Suppressor macrophage (primary cell): ENCODE measurements around the gene BCLAF1.
A peak's percentile ranks its signal among the peaks of the same experiment; 100 is the strongest.
"Not testable (repeated sequence)": the region's sequence is repeated elsewhere in the genome, so short reads cannot be mapped to it uniquely, and the experiment has no call there.

ENCODE experiments used
- DNase-seq, 4 experiments: peaks; one replicate each; pipeline ENCODE4 v3.0.0-alpha.2; 2020 to 2022

BCLAF1 gene

GRCh38 chr6:136309729-136310311 is 20.2 kb upstream of the BCLAF1 start:
- DNase-seq = no peak

GRCh38 chr6:136309171-136309570 is 19.5 kb upstream of the BCLAF1 start:
- no peak for DNase-seq

GRCh38 chr6:136308469-136308868 is 18.8 kb upstream of the BCLAF1 start:
- not testable (repeated sequence) for DNase-seq

- DNase-seq = no peak
Observed at GRCh38 chr6:136307351-136307750, 17.7 kb upstream of the BCLAF1 start.

GRCh38 chr6:136306466-136306865 is 16.8 kb upstream of the BCLAF1 start:
- no peak for DNase-seq

- DNase-seq = no peak
Observed at GRCh38 chr6:136304410-136304809, 14.8 kb upstream of the BCLAF1 start.

- DNase-seq = peak; percentile 58 to 78 (median 72)
Observed at GRCh38 chr6:136303516-136303915, 13.9 kb upstream of the BCLAF1 start.

- DNase-seq = no peak
Observed at GRCh38 chr6:136294621-136295020, 5.0 kb upstream of the BCLAF1 start.

GRCh38 chr6:136290410-136291010 is 864 bp upstream of the BCLAF1 start:
- peak; percentile 86 to 91 (median 87) for DNase-seq

- peak; percentile 96 to 98 (median 97) for DNase-seq
Observed at GRCh38 chr6:136289327-136289578, 393 bp downstream of the BCLAF1 start.

- DNase-seq = peak; percentile 82 to 93 (median 85)
Observed at GRCh38 chr6:136288566-136289326, 900 bp downstream of the BCLAF1 start.

GRCh38 chr6:136284909-136285308 is 4.7 kb downstream of the BCLAF1 start:
- DNase-seq = peak in 3 of 4 experiments; percentile 10 to 41 (median 19)

GRCh38 chr6:136282906-136283305 is 6.7 kb downstream of the BCLAF1 start:
- DNase-seq = no peak

GRCh38 chr6:136280032-136280609 is 9.5 kb downstream of the BCLAF1 start:
- no peak for DNase-seq

- peak in 1 of 4 experiments; percentile 7 for DNase-seq
Observed at GRCh38 chr6:136274062-136274461, 15.6 kb downstream of the BCLAF1 start.

- no peak for DNase-seq
Observed at GRCh38 chr6:136265101-136265500, 24.5 kb downstream of the BCLAF1 start.

GRCh38 chr6:136262940-136263339 is 26.7 kb downstream of the BCLAF1 start:
- DNase-seq = no peak

- DNase-seq = no peak
Observed at GRCh38 chr6:136254851-136255466, 34.7 kb downstream of the BCLAF1 start.

GRCh38 chr6:136253734-136254133 is 35.9 kb downstream of the BCLAF1 start:
- no peak for DNase-seq

GRCh38 chr6:136252441-136252840 is 37.2 kb downstream of the BCLAF1 start:
- DNase-seq = no peak

- no peak for DNase-seq
Observed at GRCh38 chr6:136251394-136251793, 38.3 kb downstream of the BCLAF1 start.

- DNase-seq = no peak
Observed at GRCh38 chr6:136250686-136251008, 39.0 kb downstream of the BCLAF1 start.
